Heart left ventricle (tissue), 13 donors: ENCODE results near the gene CBLC.

Experiments used
- POLR2A ChIP-seq, 2 donors: fragments of 450-650 bp; IDR thresholded peaks; one replicate each; pipeline ENCODE4 v1.6.1; 2017; ENCODE audit warnings: antibody characterized with exemption in 2 of 2, mild to moderate bottlenecking in 2 of 2, moderate library complexity in 2 of 2
- TF ChIP-seq, protein P1 (sequence below), 12 donors: fragments of 200-600 bp; sonication (generic) in 4 of 12; IDR thresholded peaks; one replicate each; pipeline versions ENCODE4 v1.5.0 to v1.8.0; 2018 to 2022; ENCODE audit warnings: antibody characterized with exemption in 12 of 12, mild to moderate bottlenecking in 5 of 12
- donor health status: ischemic (EF 13 %, LVEDD 7.1; RV severe dilation, severe dysfunction).
- donor health status: DM: no; HTN: yes; CAD: no.
- donor health status: DM: no; HTN: no; CAD: no.
- donor health status: ischemic (EF 25% LVEDD 6.9; RV normal size, moderate dysfunction).
- donor health status: ischemic (EF 25% LVEDD 5.7; RV mildly dilated, moderate dysfunction).
- donor health status: ischemic (EF 35%, LVEDD 5.7; RV mildly dilated, moderate dysfunction).
- donor health status: nonischemic (EF 11% LVEDD 7.7; RV severe dilation, severe dysfunction).
- donor health status: DM: yes; HTN: yes; CAD: no.
- donor health status: PGD.
- donor health status: ischemic (EF 29% LVEDD 5.4; RV normal size, mild dysfunction).
- donor health status: nonischemic (EF 23%, LVEDD 6.1; RV moderate dilation, normal function).

DNA sequence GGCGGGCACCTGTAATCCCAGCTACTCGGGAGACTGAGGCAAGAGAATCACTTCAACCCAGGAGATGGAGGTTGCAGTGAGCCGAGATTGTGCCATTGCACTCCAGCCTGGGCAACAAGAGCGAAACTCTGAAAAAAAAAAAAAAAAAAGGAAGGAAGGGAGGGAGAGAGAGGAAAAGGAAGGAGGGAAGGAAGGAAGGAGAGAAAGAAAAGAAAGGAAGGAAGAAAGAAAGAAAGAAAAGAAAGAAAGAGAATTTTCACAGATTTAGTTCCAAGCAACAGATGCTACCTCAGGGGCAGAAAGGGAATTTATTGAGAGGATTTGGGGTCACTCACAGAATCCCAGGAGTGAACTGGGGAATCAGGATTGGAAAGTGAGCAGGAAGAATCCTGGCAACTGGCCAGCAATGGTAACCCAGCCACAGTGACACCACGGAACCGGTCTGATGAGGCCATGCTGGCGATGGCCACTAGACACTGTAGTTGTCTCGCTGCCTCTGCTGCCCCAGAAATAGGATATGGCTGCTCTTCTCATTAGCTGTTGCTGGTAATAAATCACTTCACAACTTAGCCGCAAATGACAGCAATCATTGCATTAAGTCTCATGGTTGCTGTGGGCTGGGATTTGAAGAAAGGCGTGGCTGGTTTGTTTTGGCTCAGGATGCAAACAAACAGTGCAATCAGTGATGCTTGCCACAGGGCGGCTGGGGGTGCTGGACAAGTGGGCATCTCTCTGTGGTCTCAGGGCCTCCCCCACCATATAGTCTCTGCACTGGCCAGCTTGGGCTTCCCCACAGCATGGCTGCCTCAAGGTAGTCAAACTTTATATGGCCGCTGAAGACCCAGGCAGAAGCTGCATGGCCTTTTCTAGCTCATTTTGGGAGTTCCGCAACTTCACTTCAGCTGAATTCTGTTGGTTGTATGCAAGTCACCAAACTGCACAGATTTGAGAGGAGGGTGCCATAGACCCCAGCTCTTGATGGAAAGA, 26.0 kb downstream of the CBLC start:
- TF ChIP-seq, protein P1, sequence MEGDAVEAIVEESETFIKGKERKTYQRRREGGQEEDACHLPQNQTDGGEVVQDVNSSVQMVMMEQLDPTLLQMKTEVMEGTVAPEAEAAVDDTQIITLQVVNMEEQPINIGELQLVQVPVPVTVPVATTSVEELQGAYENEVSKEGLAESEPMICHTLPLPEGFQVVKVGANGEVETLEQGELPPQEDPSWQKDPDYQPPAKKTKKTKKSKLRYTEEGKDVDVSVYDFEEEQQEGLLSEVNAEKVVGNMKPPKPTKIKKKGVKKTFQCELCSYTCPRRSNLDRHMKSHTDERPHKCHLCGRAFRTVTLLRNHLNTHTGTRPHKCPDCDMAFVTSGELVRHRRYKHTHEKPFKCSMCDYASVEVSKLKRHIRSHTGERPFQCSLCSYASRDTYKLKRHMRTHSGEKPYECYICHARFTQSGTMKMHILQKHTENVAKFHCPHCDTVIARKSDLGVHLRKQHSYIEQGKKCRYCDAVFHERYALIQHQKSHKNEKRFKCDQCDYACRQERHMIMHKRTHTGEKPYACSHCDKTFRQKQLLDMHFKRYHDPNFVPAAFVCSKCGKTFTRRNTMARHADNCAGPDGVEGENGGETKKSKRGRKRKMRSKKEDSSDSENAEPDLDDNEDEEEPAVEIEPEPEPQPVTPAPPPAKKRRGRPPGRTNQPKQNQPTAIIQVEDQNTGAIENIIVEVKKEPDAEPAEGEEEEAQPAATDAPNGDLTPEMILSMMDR (IDR thresholded peaks at IDR 0.05), result no peak
- no peak for TF ChIP-seq POLR2A (IDR thresholded peaks at IDR 0.05)
